ENCODE measurements around the gene IMPA2. TPM values are rescaled to one million over a fixed set of nuclear protein-coding genes. Genes with fewer than 3 reads are reported as not detected.
"Not testable (repeated sequence)": the region's sequence is repeated elsewhere in the genome, so short reads cannot be mapped to it uniquely, and the experiment has no call there.

The IMPA2 gene
- total and polyA plus RNA-seq, 11 donors = 18.1 to 73.0 (median 40.8) TPM

- ATAC-seq (peak in 2 of 4 donors; percentile 36 to 41), DNase-seq (peak in 1 of 5 donors; percentile 39)
- peak in 7 of 12 donors; percentile 13 to 34 (median 27) for TF ChIP-seq CTCF (IDR thresholded peaks at IDR 0.05)
- not testable (repeated sequence) for H3K9me3 ChIP-seq, H3K27me3 ChIP-seq, H3K27ac ChIP-seq, H3K4me1 ChIP-seq, H3K36me3 ChIP-seq
- intact Hi-C loops (cut with DNase I) = loop anchor here in 1 of 10 donors (5.0 kb wide), 1 partner anchor 169 kb away; no protein-coding TSS in a partner anchor
- 60 to 77% (median 75%) methylated on average over 33 to 44 of the region's 44 CpGs for WGBS, 4 donors
- peak overlapping the region in 6 of 12 donors; percentile 6 to 33 (median 18) for H3K4me3 ChIP-seq
These were observed 87.1 kb downstream of the IMPA2 start for GRCh38 chr18:12068316-12068949.

- ATAC-seq = no peak
- no peak for TF ChIP-seq POLR2A (IDR thresholded peaks at IDR 0.05)
- TF ChIP-seq CTCF (IDR thresholded peaks at IDR 0.05) = no peak
- peak overlapping the region in 4 of 12 donors; percentile 15 to 33 (median 23) for H3K4me3 ChIP-seq
These were observed 87.6 kb downstream of the IMPA2 start for GRCh38 chr18:12068950-12069320.

GRCh38 chr18:12071066-12071465 lies 89.8 kb downstream of the IMPA2 start:
- H3K36me3 ChIP-seq; H3K9me3 ChIP-seq; H3K27me3 ChIP-seq; H3K4me1 ChIP-seq; intact Hi-C loops (cut with DNase I); ATAC-seq; DNase-seq; H3K4me3 ChIP-seq; H3K27ac ChIP-seq: not testable (repeated sequence)
- 64 to 78% (median 75%) methylated on average over 1 of the region's 1 CpG for WGBS, 4 donors

More at GRCh38 chr18:12068950-12069320, 87.6 kb downstream of the IMPA2 start:
- intact Hi-C loops (cut with DNase I) = loop anchor here in 1 of 10 donors (5.0 kb wide), 1 partner anchor 168 kb away; no protein-coding TSS in a partner anchor
- DNase-seq = no peak
- H3K36me3 ChIP-seq = no peaks in the 10 kb centered on the region
- no peak overlapping the region for H3K27ac ChIP-seq
- H3K27me3 ChIP-seq = no peaks in the 10 kb centered on the region
- WGBS, 4 donors = 67 to 84% (median 70%) methylated on average over 3 of the region's 3 CpGs
- no peaks in the 10 kb centered on the region for H3K4me1 ChIP-seq
- no peaks in the 10 kb centered on the region for H3K9me3 ChIP-seq

GRCh38 chr18:12072996-12073395 lies 91.7 kb downstream of the IMPA2 start:
- H3K9me3 ChIP-seq = no peaks in the 10 kb centered on the region
- TF ChIP-seq CTCF (IDR thresholded peaks at IDR 0.05) (no peak), POLR2A (IDR thresholded peaks at IDR 0.05) (no peak)
- ATAC-seq (no peak), DNase-seq (no peak)
- WGBS, 4 donors = 66 to 71% (median 68%) methylated on average over 1 of the region's 1 CpG
- no peaks in the 10 kb centered on the region for H3K4me1 ChIP-seq
- H3K27me3 ChIP-seq = no peaks in the 10 kb centered on the region
- no peak overlapping the region for H3K4me3 ChIP-seq
- no peak overlapping the region for H3K27ac ChIP-seq
- intact Hi-C loops (cut with DNase I) = no loop called here
- no peaks in the 10 kb centered on the region for H3K36me3 ChIP-seq
